ENCODE data around the gene TCF7L1.
A peak's percentile ranks its signal among the peaks of the same experiment; 100 is the strongest.

TCF7L1 gene

DNA sequence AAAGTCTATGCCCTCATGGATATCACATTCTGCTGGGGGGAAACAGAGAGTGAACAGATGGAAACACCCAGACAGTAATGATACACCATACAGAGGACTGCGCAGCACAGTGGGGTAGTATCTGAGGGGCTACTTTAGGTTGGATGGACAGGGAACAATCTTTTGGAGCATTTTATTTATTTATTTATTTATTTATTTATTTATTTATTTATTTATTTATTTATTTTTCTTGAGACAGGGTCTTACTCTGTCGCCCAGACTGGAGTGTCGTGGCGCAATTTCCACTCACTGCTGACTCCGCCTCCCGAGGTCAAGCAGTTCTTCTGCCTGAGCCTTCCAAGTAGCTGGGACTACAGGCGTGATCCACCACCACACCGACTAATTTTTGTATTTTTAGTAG is 105.4 kb downstream of the TCF7L1 start:
- no peak for TF ChIP-seq RAD21 (IDR thresholded peaks at IDR 0.05; ENCODE audit: low read depth)
- TF ChIP-seq, protein P1, sequence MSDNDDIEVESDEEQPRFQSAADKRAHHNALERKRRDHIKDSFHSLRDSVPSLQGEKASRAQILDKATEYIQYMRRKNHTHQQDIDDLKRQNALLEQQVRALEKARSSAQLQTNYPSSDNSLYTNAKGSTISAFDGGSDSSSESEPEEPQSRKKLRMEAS (IDR thresholded peaks at IDR 0.05) = no peak
- TF ChIP-seq CEBPB (IDR thresholded peaks at IDR 0.05) = no peak
- TF ChIP-seq FOXM1 (IDR thresholded peaks at IDR 0.05; ENCODE audit: borderline replicate concordance, low read depth) = no peak
- TF ChIP-seq CREB1 (IDR thresholded peaks at IDR 0.05; ENCODE audit: low read depth) = no peak
- no peak for TF ChIP-seq REST (IDR thresholded peaks at IDR 0.05; ENCODE audit: low read depth)
- TF ChIP-seq EP300 (IDR thresholded peaks at IDR 0.05; ENCODE audit: borderline replicate concordance) = no peak

DNA sequence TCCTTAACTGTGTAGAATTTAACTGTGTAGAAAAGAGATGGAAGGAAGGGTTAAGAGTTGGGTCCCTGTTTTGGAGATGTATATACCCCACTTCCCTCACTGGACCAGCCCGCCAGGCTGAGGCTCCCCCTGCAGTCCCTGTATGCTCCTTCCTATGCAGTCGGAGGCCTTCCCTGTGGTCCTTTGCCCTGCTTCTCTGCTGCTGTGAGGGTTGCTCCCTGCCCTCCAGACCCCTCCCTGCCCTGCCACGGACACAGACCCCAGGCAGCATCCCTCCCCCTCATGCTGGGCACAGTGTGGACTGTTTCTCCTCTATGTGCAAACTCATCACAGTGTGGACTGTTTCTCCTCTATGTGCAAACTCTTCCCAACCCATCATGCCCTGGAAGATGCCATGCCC is 105.9 kb downstream of the TCF7L1 start:
- TF ChIP-seq, protein P1 (IDR thresholded peaks at IDR 0.05) = no peak
- TF ChIP-seq REST (IDR thresholded peaks at IDR 0.05; ENCODE audit: low read depth) = no peak
- no peak for TF ChIP-seq USF1 (IDR thresholded peaks at IDR 0.05)
- no peak for TF ChIP-seq EGR1 (IDR thresholded peaks at IDR 0.05)
- no peak for TF ChIP-seq TEAD4 (IDR thresholded peaks at IDR 0.05)
- no peak for TF ChIP-seq FOXM1 (IDR thresholded peaks at IDR 0.05; ENCODE audit: borderline replicate concordance, low read depth)
- TF ChIP-seq YY1 (IDR thresholded peaks at IDR 0.05; ENCODE audit: low read depth) = no peak
- TF ChIP-seq ZBTB7A (IDR thresholded peaks at IDR 0.05; ENCODE audit: low read depth) = no peak
- no peak for TF ChIP-seq TCF12 (IDR thresholded peaks at IDR 0.05; ENCODE audit: low read depth)
- TF ChIP-seq TAF1 (IDR thresholded peaks at IDR 0.05; ENCODE audit: low read depth) = no peak
- no peak for TF ChIP-seq CREB1 (IDR thresholded peaks at IDR 0.05; ENCODE audit: low read depth)
- TF ChIP-seq NFIC (IDR thresholded peaks at IDR 0.05) = no peak
- no peak for TF ChIP-seq EP300 (IDR thresholded peaks at IDR 0.05; ENCODE audit: borderline replicate concordance)
- no peak for TF ChIP-seq RAD21 (IDR thresholded peaks at IDR 0.05; ENCODE audit: low read depth)
- no peak for TF ChIP-seq CEBPB (IDR thresholded peaks at IDR 0.05)

DNA sequence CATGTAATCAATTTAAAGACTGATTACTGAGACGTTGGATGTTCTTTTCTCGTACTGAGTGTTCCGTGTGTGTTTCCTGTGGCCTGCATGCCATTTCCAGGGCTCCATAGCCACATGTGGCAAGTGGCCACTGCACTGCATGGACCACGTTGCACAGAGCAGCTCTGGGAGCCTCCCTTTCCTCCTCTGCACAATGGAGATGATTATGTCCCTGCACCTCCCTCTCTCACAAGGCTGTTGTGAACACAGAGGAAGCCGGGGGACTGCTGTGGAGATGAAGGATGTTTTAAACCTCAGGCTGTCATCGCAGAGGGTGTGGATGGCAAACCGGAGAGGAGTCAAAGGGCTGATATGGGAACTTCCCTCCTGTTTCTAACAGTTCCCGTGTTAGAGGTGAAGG is 106.9 kb downstream of the TCF7L1 start:
- TF ChIP-seq TEAD4 (IDR thresholded peaks at IDR 0.05) = no peak
- TF ChIP-seq, protein P1 (IDR thresholded peaks at IDR 0.05) = no peak

GRCh38 chr2:85242321-85242720 is 109.1 kb downstream of the TCF7L1 start:
- no peak for TF ChIP-seq NFIC (IDR thresholded peaks at IDR 0.05)
- no peak for TF ChIP-seq EP300 (IDR thresholded peaks at IDR 0.05; ENCODE audit: borderline replicate concordance)

DNA sequence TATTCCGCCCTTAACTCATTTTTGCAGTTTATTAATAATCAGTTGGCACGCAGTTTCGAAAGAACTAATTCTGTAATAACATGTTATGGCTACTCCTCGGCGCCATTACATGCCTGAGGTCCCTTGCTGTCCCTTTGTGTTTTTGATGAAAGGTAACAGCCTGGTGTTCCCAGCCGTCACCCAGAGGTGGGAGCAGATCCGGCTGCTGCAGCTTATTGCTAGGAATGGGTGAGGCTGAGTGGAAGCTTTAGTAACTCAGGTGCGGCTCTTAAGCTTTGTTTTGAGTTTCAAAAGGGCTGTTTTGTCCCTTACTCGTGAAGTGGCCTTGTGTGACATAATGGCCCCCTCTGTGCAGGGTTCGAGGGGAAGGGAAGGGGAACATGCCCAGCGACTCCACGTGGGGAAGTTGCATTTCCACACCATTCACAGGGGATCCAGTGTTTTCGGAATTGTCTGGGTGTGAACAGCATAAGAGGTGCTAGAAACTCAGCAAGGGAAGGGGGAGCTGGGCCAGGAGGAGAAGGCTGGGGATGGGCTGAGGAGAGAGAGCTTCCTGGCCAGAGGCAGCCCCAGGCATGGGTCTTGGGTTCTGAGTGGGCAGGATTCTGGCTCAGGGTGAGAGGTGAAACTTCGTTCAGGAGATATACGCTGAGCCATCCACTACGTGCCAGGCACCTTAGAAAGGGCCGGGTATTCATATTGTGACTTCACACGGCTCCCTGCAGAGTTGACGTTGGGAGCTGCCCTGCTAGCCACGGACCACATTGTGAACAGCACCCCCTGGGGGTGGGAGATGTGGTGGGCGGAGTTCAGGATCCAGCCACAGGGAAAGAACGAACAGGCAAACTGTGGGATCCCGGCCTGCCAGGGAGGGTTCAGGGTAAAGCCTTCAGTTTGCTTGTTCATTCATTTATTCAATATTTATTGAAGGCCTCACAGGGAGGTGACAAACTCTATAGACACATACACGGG is 110.2 kb downstream of the TCF7L1 start:
- TF ChIP-seq RAD21 (IDR thresholded peaks at IDR 0.05; ENCODE audit: low read depth) = peak; percentile 48; the same call in 1 of the 2 replicates
- TF ChIP-seq TCF12 (IDR thresholded peaks at IDR 0.05; ENCODE audit: low read depth) = no peak

DNA sequence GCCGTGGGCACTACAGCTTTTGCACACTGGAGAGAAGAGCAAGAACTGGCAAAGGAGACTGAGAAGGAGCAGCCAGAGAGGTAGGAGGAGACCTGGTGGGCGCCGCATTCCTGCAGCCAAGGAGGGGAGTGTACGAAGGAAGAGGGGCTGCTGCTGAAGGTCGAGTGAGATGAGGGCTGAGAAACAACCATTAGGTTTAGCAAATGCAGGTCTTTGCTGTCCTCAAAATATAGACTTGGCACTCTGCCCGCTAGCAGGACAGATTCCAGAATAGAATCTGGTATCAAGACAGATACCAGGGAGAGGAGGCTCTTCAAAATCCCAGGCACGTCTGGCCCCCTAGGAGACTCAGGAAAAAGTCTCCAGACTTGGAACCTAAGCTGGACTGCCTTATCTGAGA is 111.6 kb downstream of the TCF7L1 start:
- no peak for TF ChIP-seq EGR1 (IDR thresholded peaks at IDR 0.05)
- TF ChIP-seq EP300 (IDR thresholded peaks at IDR 0.05; ENCODE audit: borderline replicate concordance) = no peak
- TF ChIP-seq NFIC (IDR thresholded peaks at IDR 0.05) = no peak; the same call in 1 of the 2 replicates
- TF ChIP-seq REST (IDR thresholded peaks at IDR 0.05; ENCODE audit: low read depth) = no peak
- TF ChIP-seq, protein P1 (IDR thresholded peaks at IDR 0.05) = no peak
- TF ChIP-seq TAF1 (IDR thresholded peaks at IDR 0.05; ENCODE audit: low read depth) = no peak
